KMS-11 (cell line): Measurements from ENCODE around the gene UNC5B.

Experiments
- H2AFZ ChIP-seq: fragments of 200-600 bp; sonication (generic); 2 replicates; pipeline ENCODE4 v1.6.1; 2016; ENCODE audit warnings: antibody characterized with exemption, mixed run types, low read depth
- H3K27ac ChIP-seq: fragments of 200-600 bp; sonication (generic); 2 replicates; pipeline ENCODE4 v1.6.1; 2016; ENCODE audit warnings: mild to moderate bottlenecking, mixed run types
- H3K27me3 ChIP-seq: fragments of 200-600 bp; sonication (generic); 2 replicates; pipeline ENCODE4 v1.6.1; 2017; ENCODE audit warnings: mild to moderate bottlenecking, low read depth, mixed run types, moderate library complexity; ENCODE audit not compliant: insufficient read depth
- H3K36me3 ChIP-seq: fragments of 200-600 bp; sonication (generic); 2 replicates; pipeline ENCODE4 v1.6.1; 2017; ENCODE audit warnings: mild to moderate bottlenecking, mixed run types; ENCODE audit not compliant: insufficient read depth
- H3K4me1 ChIP-seq: fragments of 200-600 bp; sonication (generic); 2 replicates; pipeline ENCODE4 v1.6.1; 2016; ENCODE audit warnings: mild to moderate bottlenecking, low read depth, mixed run types; ENCODE audit not compliant: poor library complexity, severe bottlenecking
- H3K4me2 ChIP-seq: fragments of 200-600 bp; sonication (generic); 2 replicates; pipeline ENCODE4 v1.7.0; 2016; ENCODE audit warnings: mild to moderate bottlenecking, mixed run types
- H3K4me3 ChIP-seq: fragments of 200-600 bp; sonication (generic); IDR thresholded peaks from 2 replicates; pipeline ENCODE4 v1.6.1; 2017; ENCODE audit warnings: low read depth, low read length, mixed read lengths; ENCODE audit not compliant: insufficient read depth
- H3K79me2 ChIP-seq: fragments of 200-600 bp; sonication (generic); 2 replicates; pipeline ENCODE4 v1.6.1; 2016; ENCODE audit warnings: low read depth, mixed run types; ENCODE audit not compliant: insufficient read depth
- H3K9ac ChIP-seq: fragments of 200-600 bp; sonication (generic); 2 replicates; pipeline ENCODE4 v1.6.1; 2016; ENCODE audit warnings: mild to moderate bottlenecking, mixed run types
- H4K20me1 ChIP-seq: fragments of 200-600 bp; sonication (generic); 2 replicates; pipeline ENCODE4 v1.6.1; 2016; ENCODE audit warnings: mild to moderate bottlenecking, mixed run types; ENCODE audit not compliant: insufficient read depth
- TF ChIP-seq, protein P1 (sequence below): fragments of 200-600 bp; sonication (generic); conservative IDR thresholded peaks from 2 replicates; pipeline ENCODE4 v1.6.1; 2017; ENCODE audit warnings: low read depth, mild to moderate bottlenecking, antibody characterized with exemption, low read length, moderate library complexity, mixed read lengths

The UNC5B gene

GRCh38 chr10:71344993-71345480 is 132.7 kb downstream of the UNC5B start:
- Histone ChIP-seq H2AFZ (no peak overlapping the region), H3K27me3 (no peaks in the 10 kb centered on the region), H3K4me1 (no peaks in the 10 kb centered on the region), H3K27ac (no peak overlapping the region), H3K79me2 (no peaks in the 10 kb centered on the region), H3K9ac (no peak overlapping the region), H3K4me3 (no peak overlapping the region), H3K36me3 (no peaks in the 10 kb centered on the region), H3K4me2 (no peak overlapping the region), H4K20me1 (no peaks in the 10 kb centered on the region)
- TF ChIP-seq, protein P1, sequence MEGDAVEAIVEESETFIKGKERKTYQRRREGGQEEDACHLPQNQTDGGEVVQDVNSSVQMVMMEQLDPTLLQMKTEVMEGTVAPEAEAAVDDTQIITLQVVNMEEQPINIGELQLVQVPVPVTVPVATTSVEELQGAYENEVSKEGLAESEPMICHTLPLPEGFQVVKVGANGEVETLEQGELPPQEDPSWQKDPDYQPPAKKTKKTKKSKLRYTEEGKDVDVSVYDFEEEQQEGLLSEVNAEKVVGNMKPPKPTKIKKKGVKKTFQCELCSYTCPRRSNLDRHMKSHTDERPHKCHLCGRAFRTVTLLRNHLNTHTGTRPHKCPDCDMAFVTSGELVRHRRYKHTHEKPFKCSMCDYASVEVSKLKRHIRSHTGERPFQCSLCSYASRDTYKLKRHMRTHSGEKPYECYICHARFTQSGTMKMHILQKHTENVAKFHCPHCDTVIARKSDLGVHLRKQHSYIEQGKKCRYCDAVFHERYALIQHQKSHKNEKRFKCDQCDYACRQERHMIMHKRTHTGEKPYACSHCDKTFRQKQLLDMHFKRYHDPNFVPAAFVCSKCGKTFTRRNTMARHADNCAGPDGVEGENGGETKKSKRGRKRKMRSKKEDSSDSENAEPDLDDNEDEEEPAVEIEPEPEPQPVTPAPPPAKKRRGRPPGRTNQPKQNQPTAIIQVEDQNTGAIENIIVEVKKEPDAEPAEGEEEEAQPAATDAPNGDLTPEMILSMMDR, result no peak

DNA sequence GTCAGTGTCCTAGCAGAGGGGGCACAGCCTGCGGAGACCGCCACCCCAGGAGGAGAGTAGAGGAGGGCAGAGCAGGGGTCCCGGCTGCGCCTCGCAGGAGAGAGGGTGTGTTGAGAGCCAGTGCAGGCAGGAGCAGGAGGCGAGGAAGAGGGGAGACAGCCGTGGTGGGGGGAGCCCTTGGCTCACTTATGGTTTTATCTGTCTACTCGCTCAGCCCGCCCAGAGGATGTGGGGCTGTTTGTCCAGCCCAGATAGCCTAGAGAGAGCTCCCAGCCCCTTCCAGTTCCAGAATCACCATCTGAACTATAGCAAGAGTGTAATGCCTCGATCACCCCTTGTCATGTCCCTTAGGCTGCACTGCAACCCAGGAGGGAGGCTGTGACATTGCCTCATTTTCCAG is 133.3 kb downstream of the UNC5B start:
- no peak overlapping the region for H3K27ac ChIP-seq
- H2AFZ ChIP-seq, result no peak overlapping the region
- no peak overlapping the region for H3K4me2 ChIP-seq
- no peaks in the 10 kb centered on the region for H3K4me1 ChIP-seq
- H3K9ac ChIP-seq, result no peak overlapping the region
- H3K79me2 ChIP-seq, result no peaks in the 10 kb centered on the region
- no peaks in the 10 kb centered on the region for H3K27me3 ChIP-seq
- no peaks in the 10 kb centered on the region for H4K20me1 ChIP-seq
- no peak overlapping the region for H3K4me3 ChIP-seq
- H3K36me3 ChIP-seq, result no peaks in the 10 kb centered on the region
- TF ChIP-seq, protein P1, result no peak

DNA sequence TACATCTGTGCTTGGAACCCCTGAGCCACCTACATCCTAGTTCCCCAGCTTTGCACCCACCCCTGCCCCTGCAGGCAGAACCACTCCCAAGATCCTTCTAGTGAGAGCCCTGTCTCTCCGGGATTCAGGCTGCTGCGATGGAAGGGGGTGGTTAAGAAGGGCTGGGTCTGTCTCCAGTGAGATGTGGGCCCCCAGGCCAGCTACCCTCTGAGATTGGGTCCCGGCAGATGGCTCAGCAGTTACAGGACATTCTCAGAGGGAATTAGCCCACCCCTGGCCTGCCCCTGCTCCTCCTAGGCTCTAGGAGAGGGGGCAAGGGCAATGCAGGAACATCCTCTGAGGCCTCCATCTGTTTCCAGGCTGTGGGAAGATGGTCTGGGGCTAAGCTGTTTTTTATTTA is 134.4 kb downstream of the UNC5B start:
- no peaks in the 10 kb centered on the region for H3K79me2 ChIP-seq
- TF ChIP-seq, protein P1, result no peak
- no peaks in the 10 kb centered on the region for H4K20me1 ChIP-seq
- no peak overlapping the region for H3K27ac ChIP-seq
- H3K4me1 ChIP-seq, result no peaks in the 10 kb centered on the region
- no peak overlapping the region for H3K4me2 ChIP-seq
- no peak overlapping the region for H2AFZ ChIP-seq
- no peak overlapping the region for H3K9ac ChIP-seq
- H3K27me3 ChIP-seq, result no peaks in the 10 kb centered on the region
- H3K36me3 ChIP-seq, result no peaks in the 10 kb centered on the region
- no peak overlapping the region for H3K4me3 ChIP-seq

- Histone ChIP-seq H3K4me2 (no peak overlapping the region), H3K9ac (no peak overlapping the region), H2AFZ (no peak overlapping the region), H4K20me1 (no peaks in the 10 kb centered on the region), H3K4me3 (no peak overlapping the region), H3K4me1 (no peaks in the 10 kb centered on the region), H3K27me3 (no peaks in the 10 kb centered on the region), H3K27ac (no peak overlapping the region), H3K79me2 (no peaks in the 10 kb centered on the region), H3K36me3 (no peaks in the 10 kb centered on the region)
- TF ChIP-seq, protein P1, result no peak
Observed at GRCh38 chr10:71347587-71348395, 135.4 kb downstream of the UNC5B start.
